Mesendoderm (in vitro differentiated cells): Measurements from ENCODE around the gene HS3ST6. TPM values are rescaled to one million over a fixed set of nuclear protein-coding genes. Genes with fewer than 3 reads are reported as not detected.

Experiments
- small RNA-seq: library from polyadenylated mRNA; stranded (forward); fragments of <200 nt; extraction: miRNeasy Mini kit (QIAGEN cat#:217004); gene quantifications from one replicate; pipeline ENCODE3, GENCODE V24; 2013; ENCODE audit not compliant: insufficient read depth

The HS3ST6 gene

Small RNAs within 50 kb of the gene (small RNA-seq; reads per million reads assigned to genes)
- gene SNORA10 (not detected), gene SNORA64 (not detected)
